ENCODE measurements around the gene CLDN1. TPM values are rescaled to one million over a fixed set of nuclear protein-coding genes. Genes with fewer than 3 reads are reported as not detected.

CLDN1 gene
- total and polyA plus RNA-seq, 8 donors = 20.6 to 107 (median 29.5) TPM

DNA sequence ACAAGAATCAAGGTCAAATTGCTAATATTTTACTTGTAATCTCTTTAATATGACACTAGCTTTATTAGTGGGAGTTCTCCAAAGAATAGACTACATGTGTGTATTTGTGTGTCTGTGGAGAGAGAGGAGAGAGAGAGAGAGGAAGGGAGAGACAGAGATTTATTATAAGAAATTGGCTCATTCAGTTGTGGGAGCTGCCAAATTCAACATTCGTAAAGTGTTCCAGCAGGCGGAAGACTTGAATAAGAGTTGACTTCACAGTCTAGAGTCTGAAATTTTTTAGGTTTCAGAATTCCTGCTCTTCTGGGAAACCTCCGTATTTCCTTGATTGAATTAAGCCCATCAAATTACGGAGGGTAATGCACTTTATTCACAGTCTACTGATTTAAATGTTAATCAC is 4.7 kb upstream of the CLDN1 start:
- DNase-seq = peak in 2 of 6 donors; percentile 13 to 31
- peak in 3 of 4 donors; percentile 40 to 61 (median 49) for ATAC-seq
- TF ChIP-seq, protein P1, sequence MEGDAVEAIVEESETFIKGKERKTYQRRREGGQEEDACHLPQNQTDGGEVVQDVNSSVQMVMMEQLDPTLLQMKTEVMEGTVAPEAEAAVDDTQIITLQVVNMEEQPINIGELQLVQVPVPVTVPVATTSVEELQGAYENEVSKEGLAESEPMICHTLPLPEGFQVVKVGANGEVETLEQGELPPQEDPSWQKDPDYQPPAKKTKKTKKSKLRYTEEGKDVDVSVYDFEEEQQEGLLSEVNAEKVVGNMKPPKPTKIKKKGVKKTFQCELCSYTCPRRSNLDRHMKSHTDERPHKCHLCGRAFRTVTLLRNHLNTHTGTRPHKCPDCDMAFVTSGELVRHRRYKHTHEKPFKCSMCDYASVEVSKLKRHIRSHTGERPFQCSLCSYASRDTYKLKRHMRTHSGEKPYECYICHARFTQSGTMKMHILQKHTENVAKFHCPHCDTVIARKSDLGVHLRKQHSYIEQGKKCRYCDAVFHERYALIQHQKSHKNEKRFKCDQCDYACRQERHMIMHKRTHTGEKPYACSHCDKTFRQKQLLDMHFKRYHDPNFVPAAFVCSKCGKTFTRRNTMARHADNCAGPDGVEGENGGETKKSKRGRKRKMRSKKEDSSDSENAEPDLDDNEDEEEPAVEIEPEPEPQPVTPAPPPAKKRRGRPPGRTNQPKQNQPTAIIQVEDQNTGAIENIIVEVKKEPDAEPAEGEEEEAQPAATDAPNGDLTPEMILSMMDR (IDR thresholded peaks at IDR 0.05) = no peak
- H3K4me1 ChIP-seq = peaks cover 0 to 17% (median 6%) of the 10 kb centered on the region in 3 donors
- H3K4me3 ChIP-seq = no peak overlapping the region
- H3K9me3 ChIP-seq = no peaks in the 10 kb centered on the region
- peak; percentile 20 for FAIRE-seq
- peak overlapping the region in 2 of 4 donors; percentile 13 to 53 for H3K27ac ChIP-seq
- intact Hi-C loops (cut with DNase I) = no loop called here
- H3K27me3 ChIP-seq = no peaks in the 10 kb centered on the region
- WGBS, 2 donors = 13 to 40% methylated on average over 4 of the region's 4 CpGs
- H3K36me3 ChIP-seq = no peaks in the 10 kb centered on the region

DNA sequence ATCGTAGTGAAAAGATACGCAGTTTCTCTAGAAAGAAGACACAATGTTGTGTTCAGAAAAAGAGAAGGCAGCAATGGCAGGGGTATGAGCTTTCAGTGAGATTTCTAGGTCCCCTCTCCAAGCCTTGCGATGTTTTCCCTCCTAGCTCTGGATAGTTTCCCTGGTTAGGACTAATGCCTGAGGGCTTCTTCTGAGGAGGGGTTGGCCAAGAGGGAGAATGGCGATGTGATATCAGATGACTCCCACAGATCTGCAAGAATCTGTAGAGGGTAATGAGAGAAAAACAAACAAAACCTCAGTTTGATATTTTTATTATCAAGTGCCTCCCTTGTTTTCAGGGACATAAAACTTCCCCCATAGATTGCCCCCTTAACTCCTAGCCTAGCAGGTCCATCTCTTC is 4.1 kb upstream of the CLDN1 start:
- ATAC-seq = no peak
- no peak for DNase-seq
- no peaks in the 10 kb centered on the region for H3K9me3 ChIP-seq
- 78 to 94% methylated on average over 4 of the region's 4 CpGs for WGBS, 2 donors
- FAIRE-seq = no peak
- H3K27ac ChIP-seq = peak overlapping the region in 1 of 4 donors; percentile 53
- H3K36me3 ChIP-seq = no peaks in the 10 kb centered on the region
- intact Hi-C loops (cut with DNase I) = no loop called here
- no peak overlapping the region for H3K4me3 ChIP-seq
- TF ChIP-seq, protein P1 (IDR thresholded peaks at IDR 0.05) = no peak
- no peaks in the 10 kb centered on the region for H3K27me3 ChIP-seq
- peaks cover 0 to 17% (median 4%) of the 10 kb centered on the region in 3 donors for H3K4me1 ChIP-seq

DNA sequence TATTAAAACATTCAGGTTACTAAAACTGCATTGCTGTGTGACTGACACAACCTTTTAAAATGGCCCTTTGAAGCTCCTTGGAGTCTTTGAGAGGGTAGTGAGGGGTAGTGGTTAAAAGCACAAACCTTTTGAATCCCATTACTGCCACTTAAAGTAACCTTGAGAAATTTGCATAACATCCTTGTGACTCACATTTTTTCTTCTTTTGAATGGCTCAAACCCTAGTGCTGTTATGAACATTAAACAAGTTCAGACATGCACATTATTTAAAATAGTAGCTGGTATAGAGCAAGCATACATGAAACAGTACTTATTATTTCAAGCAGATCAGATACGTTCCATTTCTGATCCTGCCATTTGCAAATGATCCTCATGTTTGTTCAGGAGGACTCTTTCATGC is 3.7 kb upstream of the CLDN1 start:
- 50 to 95% methylated on average over 1 of the region's 1 CpG for WGBS, 2 donors
- TF ChIP-seq, protein P1 (IDR thresholded peaks at IDR 0.05) = no peak
- ATAC-seq (no peak), FAIRE-seq (no peak), DNase-seq (no peak)
- intact Hi-C loops (cut with DNase I) = no loop called here
- peaks cover 0 to 17% (median 4%) of the 10 kb centered on the region in 3 donors for H3K4me1 ChIP-seq
- H3K27ac ChIP-seq = peak overlapping the region in 1 of 4 donors; percentile 53
- no peaks in the 10 kb centered on the region for H3K36me3 ChIP-seq
- H3K27me3 ChIP-seq = no peaks in the 10 kb centered on the region
- H3K9me3 ChIP-seq = no peaks in the 10 kb centered on the region
- H3K4me3 ChIP-seq = no peak overlapping the region

DNA sequence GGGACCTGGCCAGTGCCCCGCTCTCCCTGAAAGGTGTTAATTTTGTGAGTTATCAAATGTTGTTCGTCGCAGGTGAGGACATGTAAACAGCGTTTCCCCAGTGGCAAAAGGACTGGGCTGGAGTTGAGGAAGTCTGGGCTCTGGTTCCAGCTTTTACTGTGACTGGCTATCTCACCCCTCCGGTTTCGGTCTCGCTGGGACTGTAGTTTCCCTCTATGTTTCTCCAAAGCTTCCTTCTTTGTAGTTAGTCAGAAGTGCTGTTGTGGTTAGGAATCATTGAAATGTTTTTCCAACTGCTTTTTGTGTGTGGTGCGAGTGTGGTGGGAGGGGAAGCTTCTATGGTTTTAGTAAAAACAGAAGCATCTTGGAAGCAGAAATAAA is 990 bp upstream of the CLDN1 start:
- peaks cover 0 to 17% (median 4%) of the 10 kb centered on the region in 3 donors for H3K4me1 ChIP-seq
- H3K36me3 ChIP-seq = no peaks in the 10 kb centered on the region
- no peak for FAIRE-seq
- H3K27me3 ChIP-seq = no peaks in the 10 kb centered on the region
- TF ChIP-seq, protein P1 (IDR thresholded peaks at IDR 0.05) = no peak
- ATAC-seq = peak in 3 of 4 donors; percentile 13 to 28 (median 26)
- H3K4me3 ChIP-seq = peak overlapping the region in 1 of 4 donors; percentile 82
- H3K27ac ChIP-seq = peak overlapping the region in 3 of 4 donors; percentile 74 to 94 (median 93)
- intact Hi-C loops (cut with DNase I) = loop anchor here in 1 of 3 donors (2.0 kb wide), 1 partner anchor 98 kb away; no protein-coding TSS in a partner anchor
- WGBS, 2 donors = 36 to 43% methylated on average over 8 of the region's 8 CpGs
- no peaks in the 10 kb centered on the region for H3K9me3 ChIP-seq
- DNase-seq = peak in 2 of 6 donors; percentile 23 to 32

DNA sequence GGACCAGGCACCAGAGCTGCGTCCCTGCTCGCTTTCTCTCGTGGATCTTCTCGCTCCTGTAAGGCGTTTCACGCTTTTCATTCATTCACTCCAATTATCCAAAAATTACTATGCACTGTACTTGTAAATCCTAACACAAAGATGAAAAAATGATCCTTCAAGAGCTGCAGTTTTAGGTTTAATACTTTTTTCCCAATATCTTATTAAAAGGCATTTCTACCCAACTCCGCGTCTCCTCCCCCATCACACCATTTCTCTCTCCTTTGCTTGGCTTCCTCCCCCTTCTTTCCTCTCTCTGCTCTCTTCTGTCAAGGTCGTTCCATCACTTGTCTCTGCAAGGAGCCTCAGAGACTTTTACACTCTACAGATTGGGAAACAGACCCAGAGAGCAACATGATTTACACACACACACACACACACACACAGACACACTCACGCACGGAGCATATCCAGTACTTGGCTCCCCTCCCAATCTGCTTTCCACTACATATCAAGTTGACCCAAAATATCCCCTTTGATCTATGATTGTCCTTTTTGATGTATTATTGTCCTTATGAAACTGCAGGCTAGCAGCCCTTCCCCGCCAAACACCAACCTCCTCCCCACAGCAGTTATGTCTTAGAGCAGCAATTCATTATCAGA is 479 bp upstream of the CLDN1 start:
- no peaks in the 10 kb centered on the region for H3K27me3 ChIP-seq
- H3K27ac ChIP-seq = peak overlapping the region in 3 of 4 donors; percentile 74 to 94 (median 93)
- WGBS, 2 donors = 4 to 7% methylated on average over 12 of the region's 12 CpGs
- intact Hi-C loops (cut with DNase I) = loop anchor here in 1 of 3 donors (2.0 kb wide), 1 partner anchor 98 kb away; no protein-coding TSS in a partner anchor
- FAIRE-seq (no peak), ATAC-seq (peak in 2 of 4 donors; percentile 3 to 4), DNase-seq (no peak)
- no peaks in the 10 kb centered on the region for H3K9me3 ChIP-seq
- TF ChIP-seq, protein P1 (IDR thresholded peaks at IDR 0.05) = no peak
- H3K4me1 ChIP-seq = peaks cover 0 to 15% (median 4%) of the 10 kb centered on the region in 3 donors
- peak overlapping the region; percentile 34 to 82 (median 60) for H3K4me3 ChIP-seq
- no peaks in the 10 kb centered on the region for H3K36me3 ChIP-seq
